Right forelimb (tissue), 1 donor: ENCODE measurements around the gene DOLK.

Experiments
- DNase-seq: peaks from one replicate; pipeline ENCODE4 v3.0.0-alpha.2; 2018

Gene DOLK

DNA sequence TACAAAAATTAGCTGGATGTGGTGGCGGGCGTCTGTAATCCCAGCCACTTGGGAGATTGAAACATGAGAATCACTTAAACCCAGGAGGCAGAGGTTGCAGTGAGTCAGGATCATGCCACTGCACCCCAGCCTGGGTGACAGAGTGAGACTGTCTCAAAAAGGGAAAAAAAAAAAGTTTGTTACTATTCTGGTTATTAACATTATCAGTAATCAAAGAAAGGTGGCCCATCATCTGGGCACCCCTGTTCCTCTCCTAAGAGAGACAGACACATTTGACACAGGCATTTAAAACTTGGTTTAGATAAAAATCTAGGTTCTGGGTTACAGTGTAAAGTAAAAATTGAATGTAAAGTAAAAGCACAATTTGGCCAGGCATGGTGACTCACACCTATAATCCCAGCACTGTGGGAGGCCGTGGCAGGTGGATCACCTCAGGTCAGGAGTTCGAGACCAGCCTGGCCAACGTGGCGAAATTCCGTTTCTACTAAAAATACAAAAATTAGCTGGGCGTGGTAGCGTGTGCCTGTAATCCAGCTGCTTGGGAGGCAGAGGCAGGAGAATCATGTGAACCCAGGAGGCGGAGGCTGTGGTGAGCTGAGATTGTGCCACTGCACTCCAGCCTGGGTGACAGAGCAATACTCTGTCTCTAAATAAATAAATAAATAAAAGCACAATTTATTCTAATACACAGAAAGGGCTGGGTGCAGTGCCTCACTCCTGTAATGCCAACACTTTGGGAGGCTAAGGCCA is 43.4 kb downstream of the DOLK start:
- DNase-seq = no peak

DNA sequence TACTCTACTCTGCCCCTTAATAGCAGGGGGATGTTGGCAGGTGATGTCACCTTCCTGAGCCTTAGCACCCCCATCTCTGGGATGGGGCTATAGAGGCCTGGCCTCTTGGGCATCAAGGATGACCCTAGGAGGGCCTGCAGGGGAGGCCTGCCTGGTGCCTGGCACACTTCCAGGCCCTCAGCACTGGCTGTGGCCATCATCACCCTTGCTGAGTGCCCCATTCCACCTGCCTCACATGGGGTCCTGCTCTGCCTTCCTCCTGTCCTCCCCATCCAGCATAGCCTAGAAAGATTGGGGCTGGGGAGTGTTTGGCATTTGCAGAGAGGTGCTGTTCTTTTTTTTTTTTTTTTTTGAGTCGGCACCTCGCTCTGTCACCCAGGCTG is 44.3 kb downstream of the DOLK start:
- DNase-seq = no peak

DNA sequence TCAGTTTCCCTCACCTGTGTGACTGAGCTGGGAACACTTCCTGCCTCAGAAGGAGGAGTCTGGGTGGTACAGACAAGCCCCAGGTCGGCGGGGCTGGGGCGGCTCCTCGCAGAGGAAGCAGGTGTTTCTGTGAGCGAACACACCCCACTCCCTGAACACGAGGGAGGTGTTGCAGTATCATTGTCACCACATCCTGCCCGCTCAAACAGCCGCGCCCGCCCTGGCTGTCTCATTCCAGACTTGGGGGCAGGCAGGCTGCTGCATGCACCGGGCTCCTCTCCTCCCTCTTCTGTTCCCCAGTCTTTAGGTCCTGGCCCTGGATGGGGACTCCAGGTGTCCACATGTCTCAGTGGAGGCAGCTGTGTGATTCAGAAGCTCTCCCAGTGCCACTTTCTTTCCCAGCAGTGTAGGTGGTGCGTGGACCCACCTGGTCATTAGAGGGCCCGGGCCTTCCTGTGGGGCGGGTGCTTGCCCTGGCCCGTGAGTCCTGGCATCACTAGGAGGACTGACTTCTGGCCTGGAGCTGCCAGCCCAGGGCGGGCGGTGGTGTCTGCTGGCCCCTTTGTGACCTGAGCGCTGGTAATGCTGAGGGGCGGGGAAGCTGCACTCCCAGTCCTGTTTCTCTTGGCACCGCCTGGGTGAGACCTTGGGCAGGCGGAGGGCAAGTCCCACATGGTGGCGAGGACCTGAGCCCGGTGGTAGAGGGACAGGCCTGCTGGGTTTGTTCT is 44.9 kb downstream of the DOLK start:
- no peak for DNase-seq

GRCh38 chr9:128901822-128902221 is 45.6 kb downstream of the DOLK start:
- no peak for DNase-seq

- DNase-seq = no peak
Observed at GRCh38 chr9:128901379-128901778, 46.0 kb downstream of the DOLK start.

DNA sequence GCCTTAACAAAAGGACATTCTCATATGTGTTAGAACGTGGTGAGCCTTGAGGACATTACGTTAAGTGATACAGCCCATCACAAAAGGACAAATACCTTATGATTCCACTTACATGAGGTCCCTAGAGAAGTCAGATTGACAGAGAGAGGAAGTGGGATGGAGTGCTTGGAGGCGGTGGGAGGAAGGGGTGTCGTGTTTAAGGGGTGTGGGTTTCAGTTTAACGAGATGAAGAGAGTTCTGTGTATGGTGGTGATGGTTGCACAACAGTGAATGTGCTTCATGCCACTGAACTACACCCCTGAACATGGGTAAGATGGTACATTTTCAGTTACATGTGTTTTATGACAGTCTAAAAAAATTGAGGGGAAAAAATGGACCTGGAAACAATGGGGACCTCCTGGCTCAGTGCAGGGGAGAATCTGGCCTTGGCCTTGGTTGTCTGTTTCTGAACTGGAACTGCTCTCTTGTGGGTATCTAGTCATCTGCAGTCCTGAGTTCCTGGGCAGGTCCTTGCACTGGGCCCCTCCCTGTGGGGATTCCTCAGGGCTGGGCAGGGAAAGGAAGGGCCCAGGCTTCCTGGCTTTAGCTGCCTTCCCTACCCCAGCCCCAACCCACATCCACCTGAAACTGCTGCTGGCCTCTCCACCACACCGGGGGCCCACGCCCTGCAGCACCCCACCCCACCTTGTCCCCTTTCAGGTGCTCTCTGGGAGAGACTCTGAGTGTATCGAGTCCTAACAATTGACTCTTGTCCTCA is 47.7 kb downstream of the DOLK start:
- DNase-seq = no peak

GRCh38 chr9:128898845-128899565 is 48.4 kb downstream of the DOLK start:
- no peak for DNase-seq

- no peak for DNase-seq
Observed at GRCh38 chr9:128898382-128898781, 49.0 kb downstream of the DOLK start.

GRCh38 chr9:128895556-128895955 is 51.8 kb downstream of the DOLK start:
- no peak for DNase-seq
